ENCODE data around the gene EFNA4. TPM values are rescaled to one million over a fixed set of nuclear protein-coding genes. Genes with fewer than 3 reads are reported as not detected.

Gene EFNA4
- total RNA-seq, 2 donors from 2014 or later = 15.9 to 17.9 TPM

DNA sequence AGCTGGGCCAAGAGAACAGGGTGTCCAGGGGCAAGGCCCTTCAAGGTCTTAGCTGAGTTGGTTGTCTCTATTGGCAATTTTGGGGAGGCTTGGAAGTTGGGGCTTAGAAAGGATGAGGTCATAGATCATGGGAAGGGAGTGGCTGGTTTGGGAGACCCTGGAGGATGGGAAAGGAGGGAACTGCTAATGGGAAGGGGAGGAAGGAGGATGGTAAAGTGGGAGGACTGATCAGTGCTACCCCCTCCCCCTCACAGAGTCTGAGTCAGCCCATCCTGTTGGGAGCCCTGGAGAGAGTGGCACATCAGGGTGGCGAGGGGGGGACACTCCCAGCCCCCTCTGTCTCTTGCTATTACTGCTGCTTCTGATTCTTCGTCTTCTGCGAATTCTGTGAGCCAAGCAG is 5.1 kb downstream of the EFNA4 start:
- Histone ChIP-seq H3K4me1 (ENCODE audit: control insufficient read depth, insufficient read depth, low read length) (peaks cover 18% of the 10 kb centered on the region), H3K4me3 (ENCODE audit: low read length) (no peak overlapping the region), H3K9me3 (ENCODE audit: control insufficient read depth, low read length) (no peaks in the 10 kb centered on the region), H3K27ac (ENCODE audit: low read depth, low read length) (no peak overlapping the region), H3K27me3 (ENCODE audit: control insufficient read depth, insufficient read depth, low read length, poor library complexity, severe bottlenecking) (peaks cover 25% of the 10 kb centered on the region), H3K36me3 (ENCODE audit: control insufficient read depth, insufficient read depth, low read length) (peaks cover 14% of the 10 kb centered on the region), H3K9ac (ENCODE audit: extremely low read depth, low read length, poor library complexity, severe bottlenecking) (no peak overlapping the region)
- Mint-ChIP-seq H3K27me3 (ENCODE audit: insufficient read depth) (peaks cover 24% of the 10 kb centered on the region), H3K9me3 (no peaks in the 10 kb centered on the region), H3K36me3 (ENCODE audit: low read depth) (peaks cover 23% of the 10 kb centered on the region), H3K27ac (no peak overlapping the region), H3K4me3 (no peak overlapping the region), H3K4me1 (peaks cover 26% of the 10 kb centered on the region)
- DNase-seq = no peak
- 88% methylated on average over 3 of the region's 3 CpGs; no CpG with 5 or more reads in 1 of the 2 experiments for WGBS, 2 experiments (ENCODE audit: insufficient coverage in 1 of 2, insufficient read length in 1 of 2)
- TF ChIP-seq, protein P1, sequence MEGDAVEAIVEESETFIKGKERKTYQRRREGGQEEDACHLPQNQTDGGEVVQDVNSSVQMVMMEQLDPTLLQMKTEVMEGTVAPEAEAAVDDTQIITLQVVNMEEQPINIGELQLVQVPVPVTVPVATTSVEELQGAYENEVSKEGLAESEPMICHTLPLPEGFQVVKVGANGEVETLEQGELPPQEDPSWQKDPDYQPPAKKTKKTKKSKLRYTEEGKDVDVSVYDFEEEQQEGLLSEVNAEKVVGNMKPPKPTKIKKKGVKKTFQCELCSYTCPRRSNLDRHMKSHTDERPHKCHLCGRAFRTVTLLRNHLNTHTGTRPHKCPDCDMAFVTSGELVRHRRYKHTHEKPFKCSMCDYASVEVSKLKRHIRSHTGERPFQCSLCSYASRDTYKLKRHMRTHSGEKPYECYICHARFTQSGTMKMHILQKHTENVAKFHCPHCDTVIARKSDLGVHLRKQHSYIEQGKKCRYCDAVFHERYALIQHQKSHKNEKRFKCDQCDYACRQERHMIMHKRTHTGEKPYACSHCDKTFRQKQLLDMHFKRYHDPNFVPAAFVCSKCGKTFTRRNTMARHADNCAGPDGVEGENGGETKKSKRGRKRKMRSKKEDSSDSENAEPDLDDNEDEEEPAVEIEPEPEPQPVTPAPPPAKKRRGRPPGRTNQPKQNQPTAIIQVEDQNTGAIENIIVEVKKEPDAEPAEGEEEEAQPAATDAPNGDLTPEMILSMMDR (conservative IDR thresholded peaks at IDR 0.05) = no peak

DNA sequence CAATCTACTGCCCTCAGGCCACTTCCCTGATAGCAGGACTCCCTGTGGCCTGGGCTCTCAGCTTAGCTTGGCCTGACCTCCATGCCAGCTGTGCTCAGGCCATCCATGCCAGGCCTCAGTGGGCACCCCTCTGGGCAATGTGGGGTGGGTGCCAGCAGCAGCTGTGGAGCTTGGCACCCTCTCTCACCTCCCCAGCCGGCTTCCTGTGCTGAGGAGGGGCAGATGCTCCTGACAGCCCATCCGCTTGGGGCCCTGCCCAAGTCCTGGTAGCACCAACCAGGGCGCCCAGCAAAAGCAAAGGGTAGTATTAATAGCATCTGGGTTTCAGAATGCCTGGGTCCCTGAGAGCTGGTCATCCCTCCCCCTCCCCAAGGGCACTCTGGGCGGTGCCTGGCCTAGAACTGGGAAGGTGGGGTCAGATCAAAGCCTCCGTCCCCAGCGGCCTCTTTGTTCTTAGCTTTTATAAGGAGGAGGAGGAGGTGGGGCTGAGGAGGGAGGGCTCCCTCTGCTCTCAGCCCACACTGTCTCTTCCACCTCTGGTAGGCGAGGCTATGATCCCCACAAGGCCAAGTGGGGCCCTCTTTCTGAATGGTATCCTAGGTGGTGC is 6.1 kb downstream of the EFNA4 start:
- 69% methylated on average over 7 of the region's 7 CpGs; no CpG with 5 or more reads in 1 of the 2 experiments for WGBS, 2 experiments (ENCODE audit: insufficient coverage in 1 of 2, insufficient read length in 1 of 2)
- Mint-ChIP-seq H3K27ac (no peak overlapping the region), H3K4me3 (peak overlapping the region; percentile 40), H3K4me1 (peaks cover 24% of the 10 kb centered on the region), H3K27me3 (ENCODE audit: insufficient read depth) (peaks cover 33% of the 10 kb centered on the region), H3K9me3 (no peaks in the 10 kb centered on the region), H3K36me3 (ENCODE audit: low read depth) (peaks cover 23% of the 10 kb centered on the region)
- TF ChIP-seq, protein P1 (conservative IDR thresholded peaks at IDR 0.05) = no peak
- DNase-seq = peak; percentile 76
- no peak overlapping the region for H3K4me3 ChIP-seq (ENCODE audit: low read length)
- H3K9me3 ChIP-seq (ENCODE audit: control insufficient read depth, low read length) = no peaks in the 10 kb centered on the region
- peaks cover 29% of the 10 kb centered on the region for H3K27me3 ChIP-seq (ENCODE audit: control insufficient read depth, insufficient read depth, low read length, poor library complexity, severe bottlenecking)
- peaks cover 14% of the 10 kb centered on the region for H3K36me3 ChIP-seq (ENCODE audit: control insufficient read depth, insufficient read depth, low read length)
- peak overlapping the region; percentile 29 for H3K27ac ChIP-seq (ENCODE audit: low read depth, low read length)
- no peak overlapping the region for H3K9ac ChIP-seq (ENCODE audit: extremely low read depth, low read length, poor library complexity, severe bottlenecking)
- peaks cover 18% of the 10 kb centered on the region for H3K4me1 ChIP-seq (ENCODE audit: control insufficient read depth, insufficient read depth, low read length)

DNA sequence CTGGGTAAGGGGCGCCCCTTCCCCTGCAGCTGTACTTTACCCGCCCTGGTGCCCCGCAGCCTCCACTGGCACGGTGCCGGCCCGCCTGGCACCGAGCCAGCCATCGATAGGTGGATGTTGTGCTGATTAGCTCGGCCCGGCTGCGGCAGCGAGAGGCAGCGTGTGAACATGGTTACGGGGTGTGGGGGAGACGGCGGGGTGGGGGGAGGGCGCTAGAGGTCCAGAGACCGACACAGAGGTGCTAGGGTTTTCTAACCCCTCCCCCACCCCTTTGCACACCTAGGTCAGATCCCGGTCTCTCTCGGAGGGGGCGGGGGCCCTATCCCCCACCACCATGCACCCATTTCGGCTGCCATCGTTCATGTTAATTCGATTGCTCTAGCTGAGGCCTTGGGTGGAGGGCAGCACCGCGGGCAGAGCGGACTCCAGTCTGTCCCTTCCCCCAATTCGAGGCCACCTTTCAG is 6.7 kb downstream of the EFNA4 start:
- peaks cover 19% of the 10 kb centered on the region for H3K4me1 Mint-ChIP-seq
- H3K36me3 ChIP-seq (ENCODE audit: control insufficient read depth, insufficient read depth, low read length) = peaks cover 14% of the 10 kb centered on the region
- DNase-seq = peak; percentile 65
- peak overlapping the region; percentile 40 for H3K4me3 Mint-ChIP-seq
- H3K27ac Mint-ChIP-seq = no peak overlapping the region
- H3K4me1 ChIP-seq (ENCODE audit: control insufficient read depth, insufficient read depth, low read length) = peaks cover 12% of the 10 kb centered on the region
- peaks cover 38% of the 10 kb centered on the region for H3K27me3 Mint-ChIP-seq (ENCODE audit: insufficient read depth)
- H3K9me3 Mint-ChIP-seq = no peaks in the 10 kb centered on the region
- H3K9ac ChIP-seq (ENCODE audit: extremely low read depth, low read length, poor library complexity, severe bottlenecking) = no peak overlapping the region
- TF ChIP-seq, protein P1 (conservative IDR thresholded peaks at IDR 0.05) = no peak
- H3K4me3 ChIP-seq (ENCODE audit: low read length) = peak overlapping the region; percentile 76
- no peak overlapping the region for H3K27ac ChIP-seq (ENCODE audit: low read depth, low read length)
- H3K36me3 Mint-ChIP-seq (ENCODE audit: low read depth) = peaks cover 23% of the 10 kb centered on the region
- no peaks in the 10 kb centered on the region for H3K9me3 ChIP-seq (ENCODE audit: control insufficient read depth, low read length)
- WGBS, 2 experiments (ENCODE audit: insufficient coverage in 1 of 2, insufficient read length in 1 of 2) = 20 to 33% methylated on average over 2 to 23 of the region's 28 CpGs
- peaks cover 29% of the 10 kb centered on the region for H3K27me3 ChIP-seq (ENCODE audit: control insufficient read depth, insufficient read depth, low read length, poor library complexity, severe bottlenecking)
